Neural cell (in vitro differentiated cells): Measurements from ENCODE around the gene BTBD16. TPM values are rescaled to one million over a fixed set of nuclear protein-coding genes. Genes with fewer than 3 reads are reported as not detected.

ENCODE experiments used
- H2AFZ ChIP-seq: fragments of 200-600, 300-800 bp; sonication (generic), shearing (Covaris generic); 2 replicates; pipeline ENCODE4 v1.6.0; 2014; ENCODE audit warnings: low read depth, mild to moderate bottlenecking, antibody characterized with exemption, low read length, moderate library complexity
- H3F3A ChIP-seq: fragments of 200-600 bp; shearing (Covaris generic); 2 replicates; pipeline ENCODE4 v1.6.1; 2016; ENCODE audit warnings: mild to moderate bottlenecking, moderate library complexity, mixed read lengths, antibody characterized with exemption, low read length; ENCODE audit not compliant: insufficient read depth, poor library complexity, severe bottlenecking
- H3K27ac ChIP-seq: fragments of 200-600, 300-800 bp; sonication (generic), shearing (Covaris generic); 2 replicates; pipeline ENCODE4 v1.5.1; 2014; ENCODE audit warnings: mild to moderate bottlenecking, low read length, moderate library complexity
- H3K27me3 ChIP-seq: fragments of 300-800, 200-600 bp; sonication (generic), shearing (Covaris generic); 2 replicates; pipeline ENCODE4 v1.6.0; 2014; ENCODE audit warnings: mild to moderate bottlenecking, low read depth, low read length, moderate library complexity; ENCODE audit not compliant: insufficient read depth
- H3K36me3 ChIP-seq: fragments of 300-800, 200-600 bp; sonication (generic), shearing (Covaris generic); 2 replicates; pipeline ENCODE4 v1.5.1; 2014; ENCODE audit warnings: mild to moderate bottlenecking, antibody characterized with exemption, low read length, moderate library complexity; ENCODE audit not compliant: insufficient read depth
- H3K4me2 ChIP-seq: fragments of 300-800, 200-600 bp; sonication (generic), shearing (Covaris generic); 2 replicates; pipeline ENCODE4 v1.6.0; 2014; ENCODE audit warnings: mild to moderate bottlenecking, low read length
- H3K4me3 ChIP-seq: fragments of 300-800, 200-600 bp; sonication (generic), shearing (Covaris generic); 2 replicates; pipeline ENCODE4 v1.5.1; 2014; ENCODE audit warnings: mild to moderate bottlenecking, low read length, moderate library complexity
- H3K79me2 ChIP-seq: fragments of 200-600 bp; shearing (Covaris generic); replicated peaks from 2 replicates; pipeline ENCODE4 v1.6.0; 2014; ENCODE audit warnings: mild to moderate bottlenecking, low read length, moderate library complexity; ENCODE audit not compliant: insufficient read depth
- H3K9ac ChIP-seq: fragments of 300-800, 200-600 bp; sonication (generic), shearing (Covaris generic); 2 replicates; pipeline ENCODE4 v1.6.1; 2016; ENCODE audit warnings: mild to moderate bottlenecking, low read length, mixed read lengths
- H3K9me2 ChIP-seq: fragments of 200-600 bp; shearing (Covaris generic); 2 replicates; pipeline ENCODE4 v1.6.1; 2016; ENCODE audit warnings: mild to moderate bottlenecking, low read length, mixed read lengths; ENCODE audit not compliant: insufficient read depth
- H3K9me3 ChIP-seq: fragments of 200-600, 300-800 bp; sonication (generic), shearing (Covaris generic); 2 replicates; pipeline ENCODE4 v1.6.1; 2016; ENCODE audit warnings: mild to moderate bottlenecking, mixed run types, low read length, moderate library complexity, mixed read lengths
- H4K20me1 ChIP-seq: fragments of 200-600 bp; shearing (Covaris generic); 2 replicates; pipeline ENCODE4 v1.6.1; 2016; ENCODE audit warnings: mild to moderate bottlenecking, mixed run types; ENCODE audit not compliant: insufficient read depth
- EP300 ChIP-seq: fragments of 450-650 bp; conservative IDR thresholded peaks from 2 replicates; pipeline ENCODE4 v1.6.1; 2014; ENCODE audit warnings: antibody characterized with exemption, mild to moderate bottlenecking, moderate library complexity; ENCODE audit not compliant: poor library complexity, severe bottlenecking
- EZH2 ChIP-seq: fragments of 200-600, 300-800 bp; shearing (Covaris generic), sonication (generic); IDR thresholded peaks from 2 replicates; pipeline ENCODE4 v1.6.1; 2014; ENCODE audit warnings: antibody characterized with exemption, low read length, borderline replicate concordance, mild to moderate bottlenecking; ENCODE audit not compliant: insufficient read depth, poor library complexity, severe bottlenecking
- MXI1 ChIP-seq: fragments of 450-650 bp; conservative IDR thresholded peaks from 2 replicates; pipeline ENCODE4 v1.6.1; 2014; ENCODE audit warnings: antibody characterized with exemption, mild to moderate bottlenecking; ENCODE audit not compliant: poor library complexity, severe bottlenecking
- POLR2AphosphoS5 ChIP-seq: IDR thresholded peaks from 2 replicates; pipeline ENCODE4 v1.6.1; 2012
- RAD21 ChIP-seq: fragments of 450-650 bp; conservative IDR thresholded peaks from 2 replicates; pipeline ENCODE4 v1.6.1; 2014; ENCODE audit warnings: antibody characterized with exemption, mild to moderate bottlenecking, moderate library complexity
- SMC3 ChIP-seq: fragments of 450-650 bp; conservative IDR thresholded peaks from 2 replicates; pipeline ENCODE4 v1.6.1; 2014; ENCODE audit warnings: antibody characterized with exemption, mild to moderate bottlenecking, moderate library complexity; ENCODE audit not compliant: poor library complexity
- TAF1 ChIP-seq: IDR thresholded peaks from 2 replicates; pipeline ENCODE4 v1.6.1; 2012; ENCODE audit warnings: low read depth
- polyA plus RNA-seq: library from polyadenylated mRNA; depleted of rRNA; stranded (reverse); fragments of >200 nt; gene quantifications from 2 replicates; pipeline ENCODE4 v1.2.3, GENCODE V29; 2014
- TF ChIP-seq, protein P1 (sequence below): fragments of 450-650 bp; IDR thresholded peaks from 2 replicates; pipeline ENCODE4 v1.5.1; 2014; ENCODE audit warnings: antibody characterized with exemption, mild to moderate bottlenecking, moderate library complexity; ENCODE audit not compliant: poor library complexity, severe bottlenecking
- TF ChIP-seq, protein P2 (sequence below): IDR thresholded peaks from 2 replicates; pipeline ENCODE4 v1.6.1; 2012; ENCODE audit warnings: borderline replicate concordance

BTBD16 gene
- polyA plus RNA-seq, 1 donor from 2014 or later: not detected

DNA sequence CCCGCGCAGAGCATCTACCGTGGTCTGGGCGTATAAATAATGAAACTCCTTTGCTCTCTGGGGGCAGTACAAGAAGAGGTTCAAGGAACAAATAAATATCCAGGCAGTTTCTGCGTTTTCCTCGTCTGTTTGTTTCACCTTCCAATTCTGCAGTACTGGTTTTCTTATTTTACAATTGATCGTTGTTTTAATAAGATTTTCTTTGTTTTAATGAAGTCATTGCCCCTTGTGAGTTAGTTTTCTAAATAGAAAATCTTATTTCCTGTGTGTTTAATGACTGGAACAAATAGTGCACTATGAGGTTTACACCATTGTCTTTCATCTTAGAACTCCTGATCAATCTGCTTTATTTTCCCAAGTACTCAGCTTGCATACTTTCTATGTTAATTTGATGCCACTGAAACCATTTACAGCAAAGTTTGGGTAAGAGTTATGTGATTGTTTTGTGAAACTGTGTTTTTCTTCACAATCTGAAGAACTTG, 104.6 kb downstream of the BTBD16 start:
- no peaks in the 10 kb centered on the region for H3K27me3 ChIP-seq
- H3K9me3 ChIP-seq: no peaks in the 10 kb centered on the region
- peak overlapping the region; percentile 71 for H3K4me2 ChIP-seq
- TF ChIP-seq MXI1 (no peak), TAF1 (no peak), POLR2AphosphoS5 (no peak), EP300 (no peak), RAD21 (no peak), EZH2 (no peak), SMC3 (no peak)
- TF ChIP-seq, protein P1, sequence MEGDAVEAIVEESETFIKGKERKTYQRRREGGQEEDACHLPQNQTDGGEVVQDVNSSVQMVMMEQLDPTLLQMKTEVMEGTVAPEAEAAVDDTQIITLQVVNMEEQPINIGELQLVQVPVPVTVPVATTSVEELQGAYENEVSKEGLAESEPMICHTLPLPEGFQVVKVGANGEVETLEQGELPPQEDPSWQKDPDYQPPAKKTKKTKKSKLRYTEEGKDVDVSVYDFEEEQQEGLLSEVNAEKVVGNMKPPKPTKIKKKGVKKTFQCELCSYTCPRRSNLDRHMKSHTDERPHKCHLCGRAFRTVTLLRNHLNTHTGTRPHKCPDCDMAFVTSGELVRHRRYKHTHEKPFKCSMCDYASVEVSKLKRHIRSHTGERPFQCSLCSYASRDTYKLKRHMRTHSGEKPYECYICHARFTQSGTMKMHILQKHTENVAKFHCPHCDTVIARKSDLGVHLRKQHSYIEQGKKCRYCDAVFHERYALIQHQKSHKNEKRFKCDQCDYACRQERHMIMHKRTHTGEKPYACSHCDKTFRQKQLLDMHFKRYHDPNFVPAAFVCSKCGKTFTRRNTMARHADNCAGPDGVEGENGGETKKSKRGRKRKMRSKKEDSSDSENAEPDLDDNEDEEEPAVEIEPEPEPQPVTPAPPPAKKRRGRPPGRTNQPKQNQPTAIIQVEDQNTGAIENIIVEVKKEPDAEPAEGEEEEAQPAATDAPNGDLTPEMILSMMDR: no peak
- TF ChIP-seq, protein P2, sequence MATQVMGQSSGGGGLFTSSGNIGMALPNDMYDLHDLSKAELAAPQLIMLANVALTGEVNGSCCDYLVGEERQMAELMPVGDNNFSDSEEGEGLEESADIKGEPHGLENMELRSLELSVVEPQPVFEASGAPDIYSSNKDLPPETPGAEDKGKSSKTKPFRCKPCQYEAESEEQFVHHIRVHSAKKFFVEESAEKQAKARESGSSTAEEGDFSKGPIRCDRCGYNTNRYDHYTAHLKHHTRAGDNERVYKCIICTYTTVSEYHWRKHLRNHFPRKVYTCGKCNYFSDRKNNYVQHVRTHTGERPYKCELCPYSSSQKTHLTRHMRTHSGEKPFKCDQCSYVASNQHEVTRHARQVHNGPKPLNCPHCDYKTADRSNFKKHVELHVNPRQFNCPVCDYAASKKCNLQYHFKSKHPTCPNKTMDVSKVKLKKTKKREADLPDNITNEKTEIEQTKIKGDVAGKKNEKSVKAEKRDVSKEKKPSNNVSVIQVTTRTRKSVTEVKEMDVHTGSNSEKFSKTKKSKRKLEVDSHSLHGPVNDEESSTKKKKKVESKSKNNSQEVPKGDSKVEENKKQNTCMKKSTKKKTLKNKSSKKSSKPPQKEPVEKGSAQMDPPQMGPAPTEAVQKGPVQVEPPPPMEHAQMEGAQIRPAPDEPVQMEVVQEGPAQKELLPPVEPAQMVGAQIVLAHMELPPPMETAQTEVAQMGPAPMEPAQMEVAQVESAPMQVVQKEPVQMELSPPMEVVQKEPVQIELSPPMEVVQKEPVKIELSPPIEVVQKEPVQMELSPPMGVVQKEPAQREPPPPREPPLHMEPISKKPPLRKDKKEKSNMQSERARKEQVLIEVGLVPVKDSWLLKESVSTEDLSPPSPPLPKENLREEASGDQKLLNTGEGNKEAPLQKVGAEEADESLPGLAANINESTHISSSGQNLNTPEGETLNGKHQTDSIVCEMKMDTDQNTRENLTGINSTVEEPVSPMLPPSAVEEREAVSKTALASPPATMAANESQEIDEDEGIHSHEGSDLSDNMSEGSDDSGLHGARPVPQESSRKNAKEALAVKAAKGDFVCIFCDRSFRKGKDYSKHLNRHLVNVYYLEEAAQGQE: no peak
- H3K79me2 ChIP-seq: peaks cover 16% of the 10 kb centered on the region
- no peaks in the 10 kb centered on the region for H3K36me3 ChIP-seq
- peak overlapping the region; percentile 75 for H2AFZ ChIP-seq
- no peaks in the 10 kb centered on the region for H3K9me2 ChIP-seq
- peak overlapping the region; percentile 39 for H3K27ac ChIP-seq
- H3K9ac ChIP-seq: peak overlapping the region; percentile 70
- no peaks in the 10 kb centered on the region for H3F3A ChIP-seq
- peak overlapping the region; percentile 85 for H3K4me3 ChIP-seq
- H4K20me1 ChIP-seq: no peaks in the 10 kb centered on the region

DNA sequence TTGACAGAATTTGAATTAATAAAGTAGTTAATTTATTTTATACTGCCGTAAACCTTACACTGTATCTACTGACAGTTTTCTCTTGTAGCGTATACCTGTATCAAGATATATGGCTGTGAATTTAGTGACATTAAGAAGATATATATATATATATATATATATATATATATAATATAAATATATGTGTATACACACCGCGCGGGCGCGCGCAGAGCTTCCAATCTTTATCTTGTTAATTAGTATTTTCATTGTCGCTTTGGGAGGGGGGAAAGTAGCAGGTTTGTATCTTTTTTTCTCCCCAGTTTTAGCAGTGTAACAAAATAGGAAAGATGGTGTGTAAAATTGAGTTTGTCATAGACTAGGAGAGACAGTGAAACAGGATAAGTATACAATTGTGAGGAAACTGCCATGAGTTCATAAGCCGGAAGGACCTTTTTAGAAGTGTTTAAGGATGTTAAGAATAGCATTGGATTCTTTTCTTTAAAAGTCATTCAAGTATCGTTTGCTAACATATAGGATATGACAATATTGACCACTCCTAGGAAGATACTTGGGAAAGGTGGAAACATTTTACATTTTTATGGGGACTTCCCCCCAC, 105.4 kb downstream of the BTBD16 start:
- H3K9ac ChIP-seq: no peak overlapping the region
- no peaks in the 10 kb centered on the region for H3F3A ChIP-seq
- peak overlapping the region; percentile 85 for H3K4me3 ChIP-seq
- H4K20me1 ChIP-seq: no peaks in the 10 kb centered on the region
- H3K27ac ChIP-seq: no peak overlapping the region
- H3K9me3 ChIP-seq: no peaks in the 10 kb centered on the region
- H3K36me3 ChIP-seq: no peaks in the 10 kb centered on the region
- H3K4me2 ChIP-seq: peak overlapping the region; percentile 71
- TF ChIP-seq TAF1: no peak
- TF ChIP-seq EP300: no peak
- no peak for TF ChIP-seq SMC3
- no peaks in the 10 kb centered on the region for H3K27me3 ChIP-seq
- H3K9me2 ChIP-seq: no peaks in the 10 kb centered on the region
- no peak overlapping the region for H2AFZ ChIP-seq
- H3K79me2 ChIP-seq: peaks cover 16% of the 10 kb centered on the region
